Measurements from ENCODE around the gene PTBP1.

Gene PTBP1

DNA sequence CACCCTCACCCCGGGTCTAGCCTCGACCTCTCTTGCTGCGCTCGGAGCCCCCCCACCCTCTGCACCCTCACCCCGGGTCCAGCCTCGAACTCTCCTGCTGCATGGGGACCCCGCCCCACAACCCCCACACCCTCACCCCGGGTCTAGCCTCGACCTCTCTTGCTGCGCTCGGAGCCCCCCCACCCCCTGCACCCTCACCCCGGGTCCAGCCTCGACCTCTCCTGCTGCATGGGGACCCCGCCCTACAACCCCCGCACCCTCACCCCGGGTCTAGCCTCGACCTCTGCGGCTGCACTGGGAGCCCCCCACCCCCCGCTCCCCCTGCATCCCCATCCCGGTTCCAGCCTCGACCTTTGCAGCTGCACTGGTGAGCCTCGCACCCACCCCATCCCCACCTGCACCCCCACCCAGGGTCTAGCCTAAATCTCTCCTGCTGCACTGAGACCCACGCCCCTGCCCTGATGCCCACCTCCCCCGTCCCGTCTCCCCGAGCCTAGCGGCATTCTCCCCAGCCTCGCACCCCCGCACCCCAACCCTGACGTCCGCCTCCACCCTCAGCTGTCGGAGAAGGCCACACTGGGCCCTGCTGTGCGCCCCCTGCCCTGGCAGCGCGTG, 64.0 kb downstream of the PTBP1 start:
- H3K9me3 ChIP-seq (ENCODE audit: control insufficient read depth, low read length), result no peaks in the 10 kb centered on the region
- peaks cover 14% of the 10 kb centered on the region for H3K27me3 ChIP-seq (ENCODE audit: control insufficient read depth, insufficient read depth, low read length)
- peaks cover 22% of the 10 kb centered on the region for H3K4me1 ChIP-seq (ENCODE audit: control insufficient read depth, insufficient read depth, low read length)
- H3K9ac ChIP-seq (ENCODE audit: low read length), result no peak overlapping the region
- H3K36me3 ChIP-seq (ENCODE audit: control insufficient read depth, insufficient read depth, low read length), result no peaks in the 10 kb centered on the region
- H3K4me3 ChIP-seq (ENCODE audit: low read length), result no peak overlapping the region

Data from mucosa of stomach (tissue), 1 donor.